COLO668 (cell line): ENCODE measurements around the gene CD207.
A peak's percentile ranks its signal among the peaks of the same experiment; 100 is the strongest.
"Not testable (repeated sequence)": the region's sequence is repeated elsewhere in the genome, so short reads cannot be mapped to it uniquely, and the experiment has no call there.

Experiments used
- DNase-seq: peaks from one replicate; lab custom pipeline; 2025; ENCODE audit not compliant: unreplicated experiment; lab: John Stamatoyannopoulos, UW

The CD207 gene

GRCh38 chr2:70835643-70836042, at the start of gene CD207:
TSS of gene CD207 (minus strand) at chr2:70835816. CDS start at chr2:70835776, 40 bp downstream.
- DNase-seq, result no peak

GRCh38 chr2:70878543-70878942, 42.9 kb upstream of the CD207 start:
- DNase-seq, result not testable (repeated sequence)

GRCh38 chr2:70876138-70876537, 40.5 kb upstream of the CD207 start:
- not testable (repeated sequence) for DNase-seq

DNA sequence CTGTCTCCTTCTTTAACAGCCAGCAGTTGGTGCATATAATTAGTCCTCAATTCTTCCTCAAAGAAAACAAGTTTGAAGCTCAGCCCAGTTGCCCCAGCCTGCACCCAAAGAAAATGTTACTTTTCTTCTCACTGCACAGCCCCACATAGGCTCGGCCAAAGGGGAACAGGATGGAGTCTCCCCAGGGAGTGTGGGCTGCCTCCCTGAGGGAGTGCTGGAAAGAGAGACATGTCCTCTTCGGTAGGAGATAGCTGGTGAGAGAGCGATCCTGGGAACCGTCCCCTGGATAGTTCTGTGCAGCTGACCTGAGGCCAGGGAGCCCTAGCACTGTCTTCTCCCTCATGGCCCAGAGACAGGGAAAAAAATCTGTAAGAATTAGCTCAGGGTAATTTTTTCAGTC, 37.9 kb upstream of the CD207 start:
- no peak for DNase-seq

DNA sequence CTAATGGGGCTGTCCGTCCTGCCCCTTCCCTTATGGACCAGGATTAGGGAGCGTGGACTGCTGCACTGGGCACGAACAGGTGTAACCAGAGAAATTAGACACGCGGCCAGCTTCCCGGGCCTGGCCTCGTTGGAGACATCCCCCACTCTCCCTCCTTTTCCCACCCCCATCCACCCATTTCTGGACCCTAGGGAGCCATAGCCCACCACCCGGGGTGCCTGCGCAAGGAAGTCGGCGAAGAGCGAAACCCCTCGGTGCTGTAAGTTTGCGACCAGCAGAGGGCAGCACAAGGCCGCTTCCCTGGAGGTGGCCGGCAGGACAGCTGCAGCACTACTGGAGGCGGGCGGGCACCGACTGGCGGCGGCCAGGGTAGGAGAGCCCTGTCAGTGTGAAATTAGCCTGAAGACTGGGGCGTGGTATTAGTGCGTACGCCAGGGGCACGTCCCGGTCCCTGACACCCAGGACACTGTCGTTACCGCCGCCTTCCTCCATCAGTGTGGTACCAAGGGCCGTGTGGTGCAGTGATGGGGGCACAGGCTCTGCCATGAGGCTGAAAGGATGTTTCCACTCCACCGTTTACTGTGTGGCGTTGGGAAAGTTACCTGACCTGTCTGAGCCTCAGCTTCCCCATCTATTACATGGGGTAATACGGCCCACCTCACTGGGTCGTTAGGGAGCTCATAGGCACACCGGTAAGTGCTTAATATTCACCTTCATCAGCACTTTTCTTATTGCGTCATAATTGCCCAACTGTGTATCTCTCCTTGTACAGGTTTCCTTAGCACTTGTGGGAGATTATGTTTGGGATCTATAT, 36.0 kb upstream of the CD207 start:
- peak; percentile 90 for DNase-seq

DNA sequence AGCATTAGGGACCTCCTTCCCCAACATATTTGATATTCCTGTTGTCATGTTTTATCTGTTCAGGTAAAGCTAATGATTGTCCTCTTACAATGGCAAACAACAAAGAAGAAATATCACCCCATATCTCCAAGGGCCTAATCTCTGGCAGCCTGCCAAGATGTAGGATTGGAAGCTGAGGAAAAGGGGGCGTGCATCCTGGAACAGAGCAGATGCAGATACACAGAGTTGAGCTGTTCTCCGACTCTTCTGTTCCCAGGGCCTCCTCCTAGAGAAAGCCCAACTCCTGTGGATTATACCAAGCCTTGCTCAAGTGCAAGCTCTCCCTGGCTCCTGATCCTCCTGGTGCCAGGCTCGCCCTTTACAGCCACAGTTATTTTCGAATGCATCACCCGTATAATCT, 35.2 kb upstream of the CD207 start:
- DNase-seq, result no peak

GRCh38 chr2:70868970-70869369, 33.4 kb upstream of the CD207 start:
- DNase-seq, result no peak

- DNase-seq, result peak; percentile 76
Measured at GRCh38 chr2:70861777-70862625, 26.4 kb upstream of the CD207 start.

DNA sequence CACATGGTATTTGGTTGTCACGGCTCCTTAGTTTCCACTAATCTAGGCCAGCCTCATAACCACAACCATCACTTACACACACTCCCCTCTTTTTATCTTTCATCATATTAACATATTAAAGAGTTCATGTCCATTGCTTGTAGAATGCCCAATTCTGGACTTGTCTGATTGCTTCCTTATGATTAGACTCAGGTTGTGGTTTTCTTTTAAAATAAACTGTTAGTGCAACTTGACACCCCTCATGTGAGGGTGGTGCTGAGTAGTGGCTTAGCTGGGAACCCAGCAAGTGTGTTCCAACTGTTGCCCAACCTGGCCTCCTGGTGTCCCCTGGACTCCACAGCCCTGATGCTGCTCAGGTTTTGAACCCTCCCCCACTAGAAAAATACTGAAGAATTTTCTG, 20.1 kb upstream of the CD207 start:
- DNase-seq, result no peak

DNA sequence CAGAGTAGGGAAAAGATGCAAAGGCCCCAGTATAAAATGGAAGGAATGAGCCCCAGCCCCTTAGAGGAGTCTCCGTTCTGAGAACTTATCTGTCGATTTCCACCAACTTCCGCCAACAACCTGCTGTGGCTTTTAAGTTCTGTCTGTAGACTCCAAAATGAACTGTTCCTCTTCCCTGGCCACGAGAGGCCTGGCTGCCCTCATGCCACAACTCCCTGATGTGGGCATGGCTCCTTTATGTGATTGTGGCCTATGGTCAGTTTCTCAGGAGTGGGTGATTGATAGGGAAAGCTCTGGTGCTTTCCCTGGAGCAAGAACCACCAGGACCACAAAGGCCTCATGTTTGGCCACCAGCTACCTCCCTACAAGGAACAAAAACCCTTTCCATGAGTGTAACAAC, 18.8 kb upstream of the CD207 start:
- DNase-seq, result no peak

DNA sequence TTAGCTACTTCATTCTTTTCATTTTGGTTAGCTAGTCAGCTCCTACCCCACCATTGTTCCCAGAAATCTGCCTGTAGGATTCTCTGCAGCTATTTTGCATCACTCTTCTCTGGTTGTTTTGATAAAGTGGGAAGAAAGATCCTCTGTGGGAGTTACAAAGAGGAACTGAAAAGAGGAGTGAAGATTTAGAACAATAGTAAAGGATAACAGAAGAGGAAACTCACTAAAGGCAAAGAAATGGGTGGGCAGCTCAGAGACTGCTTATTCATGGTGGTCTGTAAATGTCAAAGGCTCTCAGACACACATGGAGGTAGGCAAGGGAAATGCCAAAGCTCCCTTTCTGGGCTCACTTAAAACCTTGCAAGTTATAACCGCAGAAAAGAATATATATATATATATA, 17.2 kb upstream of the CD207 start:
- no peak for DNase-seq

DNA sequence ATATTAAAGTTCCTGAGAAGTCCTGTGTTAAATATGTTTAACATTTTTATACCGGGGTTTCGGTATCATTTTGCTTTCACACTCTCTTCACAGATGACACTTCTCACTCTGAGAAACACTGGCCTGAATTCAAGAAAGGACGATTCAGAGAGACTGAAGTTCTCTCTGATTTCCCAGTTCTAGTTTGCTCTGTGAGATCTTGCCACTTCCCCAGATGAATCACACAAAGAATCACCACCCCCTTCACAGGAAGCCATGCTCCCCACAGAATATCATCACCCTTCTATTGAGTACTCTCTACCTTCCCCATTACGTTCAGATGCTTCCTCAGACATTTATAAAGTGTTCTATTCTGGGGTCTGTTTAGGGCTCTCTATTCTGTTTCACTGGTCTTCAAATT, 16.1 kb upstream of the CD207 start:
- DNase-seq, result no peak

DNA sequence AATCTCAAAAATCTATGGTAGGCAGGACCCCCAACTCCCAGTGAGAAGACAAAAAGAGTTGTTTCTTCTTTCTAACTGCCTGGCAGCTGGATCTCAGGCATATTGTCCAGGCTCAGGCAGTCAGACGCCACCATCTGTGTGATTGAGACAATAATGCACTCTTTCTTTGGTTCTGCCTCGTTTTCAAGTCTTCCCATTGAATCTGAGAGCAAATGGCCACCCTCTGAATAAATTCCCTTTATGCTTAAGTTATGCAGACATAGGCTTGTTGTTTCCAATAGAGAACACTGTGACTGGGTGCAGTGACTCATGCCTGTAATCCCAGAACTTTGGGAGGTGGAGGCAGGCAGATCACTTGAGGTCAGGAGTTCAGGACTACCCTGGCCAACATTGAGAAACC, 15.3 kb upstream of the CD207 start:
- no peak for DNase-seq

DNA sequence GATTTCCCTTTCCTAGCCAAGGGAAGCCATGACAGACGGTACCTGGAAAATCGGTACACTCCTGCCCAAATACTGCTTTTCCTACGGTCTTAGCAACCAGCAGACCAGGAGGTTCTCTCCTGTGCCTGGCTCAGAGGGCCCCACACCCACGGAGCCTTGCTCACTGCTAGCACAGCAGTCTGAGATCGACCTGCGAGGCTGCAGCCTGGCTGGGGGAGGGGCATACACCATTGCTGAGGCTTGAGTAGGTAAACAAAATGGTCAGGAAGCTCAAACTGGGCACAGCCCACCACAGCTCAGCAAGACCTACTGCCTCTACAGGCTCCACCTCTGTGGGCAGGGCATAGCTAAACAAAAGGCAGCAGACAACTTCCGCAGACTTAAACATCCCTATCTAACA, 6.8 kb upstream of the CD207 start:
- DNase-seq, result no peak

DNA sequence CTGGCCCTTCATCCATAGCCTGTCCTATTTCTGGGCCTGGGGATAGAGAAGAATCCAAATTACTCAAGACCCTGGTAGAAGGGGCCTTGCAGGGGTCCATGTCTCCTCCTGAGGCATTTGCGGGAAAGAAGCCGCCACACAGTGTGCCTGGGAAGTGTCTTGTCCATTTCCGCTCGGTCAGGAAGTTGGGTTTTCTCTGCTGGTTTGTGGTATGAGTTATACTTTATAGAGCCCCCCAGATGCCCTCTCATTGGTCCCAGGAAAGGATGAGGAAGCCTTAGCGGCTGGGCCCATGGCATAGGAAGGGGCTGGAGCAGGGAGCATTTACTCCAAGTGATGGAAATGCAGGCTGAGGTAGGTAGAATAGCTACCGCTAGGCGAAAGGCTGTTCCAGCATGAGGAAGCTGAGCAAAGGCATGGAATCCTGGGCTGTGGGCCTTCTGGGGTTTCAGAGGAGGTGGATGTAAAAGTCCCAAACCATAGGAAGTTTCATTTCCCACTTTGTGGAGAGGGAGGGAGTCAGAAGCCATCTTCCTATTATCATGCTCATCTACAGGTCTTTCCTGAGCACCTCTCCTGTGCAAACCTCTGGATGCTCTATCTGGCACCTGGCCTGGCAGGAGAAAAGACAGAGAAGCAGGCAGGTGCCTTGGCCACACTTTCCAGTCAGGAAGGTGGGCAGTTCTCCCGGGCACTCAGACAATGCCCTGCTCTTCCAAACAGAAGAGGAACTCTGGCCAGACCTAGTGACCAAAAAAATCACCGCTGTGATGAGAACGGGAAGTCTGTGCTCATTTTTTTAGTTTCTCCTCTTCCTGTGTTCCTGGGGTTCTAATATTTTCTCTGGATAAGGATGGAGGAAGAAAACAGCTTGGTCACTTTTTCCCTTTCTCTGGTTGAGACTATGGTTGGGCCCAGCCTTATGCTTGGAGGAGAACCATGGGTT, 2.6 kb upstream of the CD207 start:
- DNase-seq, result no peak

DNA sequence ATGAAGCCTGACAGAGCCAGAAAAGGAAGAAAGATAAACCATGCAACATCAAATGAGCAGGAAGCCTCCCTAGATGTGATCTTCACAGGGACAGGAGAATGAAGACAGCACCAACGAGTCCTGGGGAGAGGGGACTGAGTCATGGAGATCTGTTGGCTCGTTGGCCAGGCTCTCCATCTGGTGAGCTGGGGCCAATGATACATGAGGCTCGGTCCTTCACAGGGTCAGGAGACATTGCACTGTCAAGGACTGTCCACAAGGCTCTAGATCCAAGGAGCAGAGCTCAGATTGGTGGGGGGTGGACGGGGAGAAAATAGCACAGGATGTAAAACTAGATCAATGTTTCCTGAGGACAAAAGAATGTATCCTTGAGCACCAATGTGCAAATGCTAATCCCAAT, 735 bp downstream of the CD207 start:
- no peak for DNase-seq

DNA sequence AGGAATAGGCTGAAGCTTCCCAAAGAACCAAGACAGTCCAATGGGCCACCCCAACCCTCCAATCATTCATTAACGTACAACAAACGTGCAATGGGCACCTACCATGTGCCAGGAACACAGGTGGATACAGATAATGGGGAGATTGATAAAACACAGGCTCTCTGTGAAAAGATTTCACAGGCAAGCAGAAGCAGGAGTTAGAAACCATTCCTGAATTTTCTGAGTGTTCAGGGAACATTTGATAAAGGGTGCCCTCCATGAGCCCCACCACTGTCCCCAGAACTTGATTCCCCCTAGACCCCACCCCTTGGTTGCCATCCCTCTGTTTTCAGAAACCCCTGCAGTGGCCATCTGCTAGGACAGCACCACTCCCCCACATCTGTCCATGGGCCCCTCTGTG, 1.5 kb downstream of the CD207 start:
- no peak for DNase-seq

DNA sequence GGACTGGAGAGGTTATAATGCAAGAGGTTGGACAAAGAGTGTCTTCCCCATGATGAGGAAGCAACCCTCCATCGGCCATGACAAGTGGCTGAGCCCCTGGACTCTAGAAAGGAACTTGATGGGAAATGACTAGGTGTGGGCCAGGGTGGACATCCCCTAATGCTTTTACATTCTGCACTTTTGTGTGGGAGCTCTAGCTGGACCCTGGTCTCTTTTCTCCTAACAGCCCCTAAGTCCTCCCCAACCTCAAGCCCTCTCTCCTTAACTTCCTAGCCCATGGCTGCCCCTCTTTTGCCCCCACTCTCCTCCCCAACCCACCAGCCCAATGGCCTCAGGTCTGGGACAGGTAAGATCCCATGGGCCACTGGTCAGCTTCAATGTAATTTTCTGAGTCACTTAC, 2.4 kb downstream of the CD207 start:
- DNase-seq, result no peak

GRCh38 chr2:70832386-70832785, 3.2 kb downstream of the CD207 start:
- DNase-seq, result no peak

DNA sequence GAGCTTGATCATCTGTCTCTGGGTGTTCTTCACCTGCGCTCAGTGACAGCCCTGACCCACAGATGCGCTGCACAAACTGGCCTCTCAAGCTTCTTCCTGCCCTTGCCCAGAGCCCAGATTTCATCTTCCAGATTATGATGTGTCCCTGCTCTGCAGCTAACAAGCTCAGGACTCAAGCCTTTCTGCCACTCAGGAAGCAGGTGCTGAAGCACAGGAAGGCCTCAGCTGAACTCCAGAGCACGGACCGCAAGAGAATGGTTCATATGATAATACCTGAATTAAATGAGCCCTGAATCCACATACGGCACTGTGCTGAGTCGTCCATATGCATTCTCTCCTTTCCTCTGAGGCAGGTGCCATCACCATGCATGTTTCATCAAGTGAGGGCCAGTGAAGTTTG, 3.8 kb downstream of the CD207 start:
- no peak for DNase-seq

DNA sequence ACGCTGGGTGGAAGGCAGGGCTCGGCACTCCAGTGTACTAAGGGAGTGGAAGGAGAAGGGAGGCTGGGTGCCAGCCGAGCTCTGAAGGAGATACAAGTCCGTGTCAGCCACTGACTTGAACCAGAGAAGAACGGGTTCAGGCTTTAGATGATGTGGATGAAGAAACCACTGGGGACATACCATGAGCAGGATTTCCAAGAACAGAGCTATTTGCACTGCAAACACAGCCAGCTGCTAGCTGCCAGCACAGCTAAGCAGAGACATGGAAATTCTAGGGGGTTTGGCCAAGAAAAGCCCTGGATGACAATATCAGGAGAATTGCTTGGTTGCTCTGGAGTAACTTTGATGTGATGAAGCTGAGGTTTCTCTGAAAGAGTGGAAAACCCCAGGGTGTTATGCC, 5.2 kb downstream of the CD207 start:
- DNase-seq, result no peak
